ENCODE data around the gene CMKLR1. TPM values are rescaled to one million over a fixed set of nuclear protein-coding genes. Genes with fewer than 3 reads are reported as not detected.

CMKLR1 gene
- total and polyA plus RNA-seq, 2 donors (not counting 1 experiment from before 2014, with no cell fraction given): 0.82 TPM; not detected in 1

- no peaks in the 10 kb centered on the region for H3K36me3 ChIP-seq (ENCODE audit: control insufficient read depth, insufficient read depth, low read length)
- no peak overlapping the region for H3K4me2 ChIP-seq (ENCODE audit: extremely low read depth, insufficient read depth, low read length)
- H2AFZ ChIP-seq (ENCODE audit: low read length): no peak overlapping the region
- H3K27ac ChIP-seq (ENCODE audit: insufficient read depth, low read length): no peak overlapping the region
- H4K20me1 ChIP-seq (ENCODE audit: control insufficient read depth, extremely low read depth, insufficient read depth, low read length): no peaks in the 10 kb centered on the region
- no peaks in the 10 kb centered on the region for H3K27me3 ChIP-seq (ENCODE audit: control insufficient read depth, insufficient read depth, low read length)
- no peaks in the 10 kb centered on the region for H3K79me2 ChIP-seq (ENCODE audit: control insufficient read depth, insufficient read depth, low read length)
- H3K4me1 ChIP-seq (ENCODE audit: control insufficient read depth, extremely low read depth, insufficient read depth, low read length): no peaks in the 10 kb centered on the region
- TF ChIP-seq EZH2 (IDR thresholded peaks at IDR 0.05; ENCODE audit: low read length, missing control alignments): no peak
- no peak overlapping the region for H3K9ac ChIP-seq (ENCODE audit: insufficient read depth, low read length)
- H3K4me3 ChIP-seq (replicated peaks in 1 of 4; ENCODE audit: control extremely low read depth in 1 of 4, insufficient read depth in 1 of 4, low read depth in 3 of 4, low read length in 4 of 4): no peak overlapping the region
- no peak for DNase-seq (ENCODE audit: low read depth in 2 of 2)
- H3K9me3 ChIP-seq (ENCODE audit: control insufficient read depth, insufficient read depth, low read depth, low read length): no peaks in the 10 kb centered on the region
These were observed 69.9 kb downstream of the CMKLR1 start for GRCh38 chr12:108269224-108269623.

- H3K9ac ChIP-seq (ENCODE audit: insufficient read depth, low read length): no peak overlapping the region
- no peaks in the 10 kb centered on the region for H4K20me1 ChIP-seq (ENCODE audit: control insufficient read depth, extremely low read depth, insufficient read depth, low read length)
- H3K79me2 ChIP-seq (ENCODE audit: control insufficient read depth, insufficient read depth, low read length): no peaks in the 10 kb centered on the region
- H3K4me1 ChIP-seq (ENCODE audit: control insufficient read depth, extremely low read depth, insufficient read depth, low read length): no peaks in the 10 kb centered on the region
- H3K27me3 ChIP-seq (ENCODE audit: control insufficient read depth, insufficient read depth, low read length): no peaks in the 10 kb centered on the region
- H3K27ac ChIP-seq (ENCODE audit: insufficient read depth, low read length): no peak overlapping the region
- no peaks in the 10 kb centered on the region for H3K36me3 ChIP-seq (ENCODE audit: control insufficient read depth, insufficient read depth, low read length)
- DNase-seq (ENCODE audit: low read depth in 2 of 2): no peak
- H3K4me3 ChIP-seq (replicated peaks in 1 of 4; ENCODE audit: control extremely low read depth in 1 of 4, insufficient read depth in 1 of 4, low read depth in 3 of 4, low read length in 4 of 4): no peak overlapping the region
- TF ChIP-seq CTCF (conservative IDR thresholded peaks at IDR 0.05 in 1 of 2, IDR thresholded peaks at IDR 0.05 in 1 of 2; ENCODE audit: low read depth in 1 of 2, low read length in 2 of 2) (no peak), EZH2 (IDR thresholded peaks at IDR 0.05; ENCODE audit: low read length, missing control alignments) (no peak)
- no peak overlapping the region for H3K4me2 ChIP-seq (ENCODE audit: extremely low read depth, insufficient read depth, low read length)
- H2AFZ ChIP-seq (ENCODE audit: low read length): no peak overlapping the region
- no peaks in the 10 kb centered on the region for H3K9me3 ChIP-seq (ENCODE audit: control insufficient read depth, insufficient read depth, low read depth, low read length)
These were observed 70.7 kb downstream of the CMKLR1 start for GRCh38 chr12:108268397-108268796.

GRCh38 chr12:108267450-108267849 lies 71.7 kb downstream of the CMKLR1 start:
- H3K4me3 ChIP-seq (replicated peaks in 1 of 4; ENCODE audit: control extremely low read depth in 1 of 4, insufficient read depth in 1 of 4, low read depth in 3 of 4, low read length in 4 of 4): no peak overlapping the region
- no peaks in the 10 kb centered on the region for H3K4me1 ChIP-seq (ENCODE audit: control insufficient read depth, extremely low read depth, insufficient read depth, low read length)
- H3K27ac ChIP-seq (ENCODE audit: insufficient read depth, low read length): no peak overlapping the region
- no peak for TF ChIP-seq EZH2 (IDR thresholded peaks at IDR 0.05; ENCODE audit: low read length, missing control alignments)
- no peak for TF ChIP-seq CTCF (conservative IDR thresholded peaks at IDR 0.05 in 1 of 2, IDR thresholded peaks at IDR 0.05 in 1 of 2; ENCODE audit: low read depth in 1 of 2, low read length in 2 of 2)
- no peaks in the 10 kb centered on the region for H3K79me2 ChIP-seq (ENCODE audit: control insufficient read depth, insufficient read depth, low read length)
- H3K4me2 ChIP-seq (ENCODE audit: extremely low read depth, insufficient read depth, low read length): no peak overlapping the region
- no peaks in the 10 kb centered on the region for H3K27me3 ChIP-seq (ENCODE audit: control insufficient read depth, insufficient read depth, low read length)
- no peaks in the 10 kb centered on the region for H3K9me3 ChIP-seq (ENCODE audit: control insufficient read depth, insufficient read depth, low read depth, low read length)
- no peak overlapping the region for H2AFZ ChIP-seq (ENCODE audit: low read length)
- no peaks in the 10 kb centered on the region for H4K20me1 ChIP-seq (ENCODE audit: control insufficient read depth, extremely low read depth, insufficient read depth, low read length)
- no peak for DNase-seq (ENCODE audit: low read depth in 2 of 2)
- H3K9ac ChIP-seq (ENCODE audit: insufficient read depth, low read length): no peak overlapping the region
- H3K36me3 ChIP-seq (ENCODE audit: control insufficient read depth, insufficient read depth, low read length): no peaks in the 10 kb centered on the region

Measured in fibroblast of lung (primary cell).